Measurements from ENCODE around the gene LCP2.

LCP2 gene

GRCh38 chr5:170287532-170287931 is 10.0 kb downstream of the LCP2 start:
- peak in 1 of 2 experiments; percentile 67 for DNase-seq (ENCODE audit: low read depth in 1 of 2, low spot score in 1 of 2)
- H3K4me3 ChIP-seq (replicated peaks; ENCODE audit: insufficient read depth, low read length) = no peak overlapping the region
- no peak overlapping the region; the same call in 1 of the 2 replicates for H3K27ac ChIP-seq (replicated peaks)
- no peaks in the 10 kb centered on the region for H3K27me3 ChIP-seq (ENCODE audit: insufficient read depth, poor library complexity, severe bottlenecking)
- TF ChIP-seq POLR2AphosphoS5 (IDR thresholded peaks at IDR 0.05; ENCODE audit: low read depth) = peak; percentile 22; the same call in 1 of the 2 replicates
- TF ChIP-seq REST (IDR thresholded peaks at IDR 0.05; ENCODE audit: insufficient replicate concordance, low read depth) = no peak
- TF ChIP-seq SPI1 (IDR thresholded peaks at IDR 0.05; ENCODE audit: borderline replicate concordance, low read depth) = peak; percentile 49; the same call in 1 of the 2 replicates

GRCh38 chr5:170286386-170286925 is 11.1 kb downstream of the LCP2 start:
- Histone ChIP-seq H3K27ac (replicated peaks) (peak overlapping the region; percentile 32; the same call in 1 of the 2 replicates), H3K27me3 (ENCODE audit: insufficient read depth, poor library complexity, severe bottlenecking) (no peaks in the 10 kb centered on the region), H3K4me3 (replicated peaks; ENCODE audit: insufficient read depth, low read length) (no peak overlapping the region)
- TF ChIP-seq GABPA (IDR thresholded peaks at IDR 0.05; ENCODE audit: low read depth) = no peak
- no peak for TF ChIP-seq REST (IDR thresholded peaks at IDR 0.05; ENCODE audit: insufficient replicate concordance, low read depth)
- no peak for TF ChIP-seq SPI1 (IDR thresholded peaks at IDR 0.05; ENCODE audit: borderline replicate concordance, low read depth)
- TF ChIP-seq POLR2AphosphoS5 (IDR thresholded peaks at IDR 0.05; ENCODE audit: low read depth) = no peak
- TF ChIP-seq CTCF (IDR thresholded peaks at IDR 0.05; ENCODE audit: insufficient read depth, low read length) = no peak
- DNase-seq (ENCODE audit: low read depth in 1 of 2, low spot score in 1 of 2) = no peak

DNA sequence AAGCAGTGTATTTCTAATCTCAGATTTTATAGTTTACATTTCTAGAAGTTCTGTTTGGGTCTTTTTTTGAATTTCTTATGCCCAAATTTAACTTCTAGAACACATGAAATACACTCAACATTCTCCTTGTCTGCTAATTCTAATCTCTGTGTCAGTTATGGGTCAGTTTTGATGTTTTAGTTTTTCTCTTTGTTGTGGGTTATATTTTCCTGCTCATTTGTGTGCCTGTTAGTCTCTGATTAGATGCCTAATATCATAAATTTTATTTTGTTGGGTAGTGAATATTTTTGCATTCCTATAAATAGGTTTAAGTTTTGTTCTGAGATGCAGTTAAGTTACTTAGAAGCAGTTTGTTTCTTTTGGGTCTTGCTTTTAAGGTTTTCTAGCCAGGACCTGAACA is 12.4 kb downstream of the LCP2 start:
- no peaks in the 10 kb centered on the region for H3K27me3 ChIP-seq (ENCODE audit: insufficient read depth, poor library complexity, severe bottlenecking)
- no peak for TF ChIP-seq CTCF (IDR thresholded peaks at IDR 0.05; ENCODE audit: insufficient read depth, low read length)
- no peak for TF ChIP-seq GABPA (IDR thresholded peaks at IDR 0.05; ENCODE audit: low read depth)
- TF ChIP-seq POLR2AphosphoS5 (IDR thresholded peaks at IDR 0.05; ENCODE audit: low read depth) = no peak
- no peak for TF ChIP-seq SPI1 (IDR thresholded peaks at IDR 0.05; ENCODE audit: borderline replicate concordance, low read depth)
- no peak for TF ChIP-seq REST (IDR thresholded peaks at IDR 0.05; ENCODE audit: insufficient replicate concordance, low read depth)
- peak overlapping the region; percentile 3; the same call in 1 of the 2 replicates for H3K27ac ChIP-seq (replicated peaks)
- H3K4me3 ChIP-seq (replicated peaks; ENCODE audit: insufficient read depth, low read length) = no peak overlapping the region
- no peak for DNase-seq (ENCODE audit: low read depth in 1 of 2, low spot score in 1 of 2)
